Middle frontal gyrus (tissue), 1 donor: Measurements from ENCODE around the gene KRT80.

Experiments
- DNase-seq: peaks from one replicate; pipeline ENCODE4 v3.0.0-alpha.2; 2015; ENCODE audit warnings: low spot score; ENCODE audit errors: extremely low spot score

Gene KRT80

DNA sequence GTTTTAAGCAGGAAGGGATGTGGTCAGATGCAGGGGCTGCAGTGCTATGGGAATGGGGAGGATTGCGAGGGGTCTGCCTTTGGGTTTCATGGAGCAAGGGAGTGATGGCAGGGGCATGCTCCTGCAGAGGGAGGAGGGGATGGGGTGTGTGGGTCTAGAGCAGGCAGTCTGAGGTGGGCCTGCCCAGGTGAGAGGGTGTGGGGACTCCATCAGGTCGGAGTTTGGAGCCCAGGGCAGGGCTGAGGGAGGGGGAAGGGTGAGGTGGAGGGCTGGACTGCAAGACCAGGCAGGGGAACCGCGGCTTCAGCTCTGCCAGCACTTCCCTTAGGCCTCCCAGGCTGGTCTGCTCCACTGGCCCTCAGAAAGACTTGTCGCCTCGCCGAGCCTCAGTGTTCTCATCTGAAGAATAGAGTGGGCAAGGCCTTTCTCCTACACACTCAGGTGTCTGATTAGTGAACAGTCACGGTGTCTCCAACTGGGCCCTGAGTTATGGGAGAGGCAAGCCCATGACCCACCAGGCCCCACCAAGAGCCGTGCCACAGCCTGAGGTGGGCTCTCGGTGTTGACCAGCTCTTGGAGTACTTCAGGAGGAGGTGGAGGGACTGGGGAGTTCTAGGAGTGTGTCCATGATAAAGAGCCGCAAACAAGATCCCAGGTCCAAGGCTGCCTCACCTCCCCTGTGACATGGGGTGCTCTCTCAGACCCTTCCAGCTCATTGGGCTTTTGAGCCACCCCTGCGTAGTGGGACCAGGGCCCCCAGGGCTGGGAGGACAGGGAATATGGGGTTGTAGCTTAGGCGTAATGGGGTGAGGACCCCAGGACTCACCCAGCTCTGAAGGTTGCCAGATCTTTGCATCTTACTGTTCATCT is 20.1 kb upstream of the KRT80 start:
- DNase-seq: no peak

DNA sequence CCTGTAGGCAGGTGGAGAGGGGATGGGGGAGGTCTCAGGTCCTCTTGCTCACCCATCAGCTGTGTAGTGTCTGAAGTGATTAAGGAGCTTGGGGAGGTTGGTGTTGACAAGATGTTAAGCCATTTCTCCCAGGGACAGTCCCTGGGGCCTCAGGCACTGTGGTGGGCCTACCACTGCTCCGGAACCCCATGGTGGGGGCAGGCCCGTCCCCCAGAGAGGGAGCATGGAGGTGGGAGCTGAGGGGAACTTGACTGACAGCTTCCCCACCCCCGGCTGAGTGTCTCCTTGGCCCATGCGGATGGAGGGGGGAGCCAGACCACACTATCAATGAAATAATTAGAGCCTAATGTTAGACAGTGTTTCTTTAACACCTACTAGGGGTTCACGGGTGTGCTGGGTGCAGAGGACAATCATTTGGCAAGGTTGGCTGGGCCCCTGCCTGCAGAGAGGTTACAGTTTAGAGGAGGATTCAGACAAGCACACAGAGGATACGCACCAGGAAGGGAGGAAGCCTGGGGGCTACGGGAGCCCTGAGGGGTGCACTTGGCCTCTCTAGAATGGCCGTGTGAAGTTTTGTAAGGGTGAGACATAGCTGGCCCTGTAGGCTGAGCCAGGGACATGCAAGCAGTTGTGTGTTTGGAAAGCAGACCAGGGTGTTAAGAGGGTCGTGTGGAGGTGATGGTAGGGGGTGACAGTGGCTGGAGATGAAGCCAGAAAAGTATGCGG is 19.3 kb upstream of the KRT80 start:
- no peak for DNase-seq

DNA sequence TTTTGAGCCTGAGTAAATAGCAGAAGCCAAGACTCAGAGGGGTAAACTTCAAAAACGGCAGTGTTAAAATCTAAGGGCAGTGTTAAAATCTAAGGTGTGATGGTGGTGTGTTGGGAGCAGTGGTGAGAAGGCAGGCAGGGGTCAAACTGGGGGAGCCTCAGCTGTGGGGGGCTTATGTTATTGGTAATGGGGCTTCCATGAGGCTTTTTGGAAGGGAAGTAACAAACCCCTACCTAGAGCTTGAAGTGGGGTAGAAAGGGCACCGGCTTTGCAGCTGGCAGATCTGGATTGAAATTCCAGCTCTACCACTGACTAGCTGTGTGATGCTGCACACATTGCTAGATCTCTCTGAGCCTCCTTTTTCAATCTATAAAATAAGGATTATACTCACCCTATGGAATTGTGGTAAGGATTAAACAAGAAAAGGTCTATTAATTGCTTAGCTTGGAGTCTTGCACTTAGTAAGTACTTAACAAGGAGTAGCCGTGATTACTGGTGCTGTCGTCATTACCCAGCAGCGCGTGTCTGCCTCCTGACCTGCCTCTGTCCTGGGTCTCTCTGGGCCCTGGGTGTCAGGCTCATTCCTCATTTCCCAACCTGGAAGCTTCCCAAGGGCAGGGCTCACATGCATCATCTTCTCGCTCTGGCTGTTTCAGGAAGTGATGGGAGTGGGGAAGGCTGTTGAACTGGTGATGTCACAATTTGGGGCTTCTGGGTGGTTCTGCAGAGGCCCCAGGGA is 18.5 kb upstream of the KRT80 start:
- DNase-seq: no peak

DNA sequence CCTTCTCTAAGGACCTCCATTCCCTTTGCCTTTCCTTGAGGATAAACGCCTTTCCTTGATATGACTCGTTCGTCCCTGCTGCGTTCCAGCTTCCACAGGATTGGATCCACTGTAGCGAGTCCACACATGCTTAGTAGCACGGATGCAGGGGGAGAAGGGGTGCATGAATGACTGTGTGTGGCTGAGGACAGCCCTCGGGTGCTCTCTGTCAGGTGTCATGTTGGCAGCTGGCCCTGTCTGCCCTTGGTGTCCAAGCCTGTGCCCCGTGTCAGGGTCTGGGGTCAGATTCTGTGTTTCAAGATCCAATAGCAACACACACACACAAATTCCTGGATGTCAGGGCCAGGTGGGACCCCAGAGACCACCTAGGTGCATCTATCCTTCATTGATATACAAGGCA is 17.5 kb upstream of the KRT80 start:
- no peak for DNase-seq

DNA sequence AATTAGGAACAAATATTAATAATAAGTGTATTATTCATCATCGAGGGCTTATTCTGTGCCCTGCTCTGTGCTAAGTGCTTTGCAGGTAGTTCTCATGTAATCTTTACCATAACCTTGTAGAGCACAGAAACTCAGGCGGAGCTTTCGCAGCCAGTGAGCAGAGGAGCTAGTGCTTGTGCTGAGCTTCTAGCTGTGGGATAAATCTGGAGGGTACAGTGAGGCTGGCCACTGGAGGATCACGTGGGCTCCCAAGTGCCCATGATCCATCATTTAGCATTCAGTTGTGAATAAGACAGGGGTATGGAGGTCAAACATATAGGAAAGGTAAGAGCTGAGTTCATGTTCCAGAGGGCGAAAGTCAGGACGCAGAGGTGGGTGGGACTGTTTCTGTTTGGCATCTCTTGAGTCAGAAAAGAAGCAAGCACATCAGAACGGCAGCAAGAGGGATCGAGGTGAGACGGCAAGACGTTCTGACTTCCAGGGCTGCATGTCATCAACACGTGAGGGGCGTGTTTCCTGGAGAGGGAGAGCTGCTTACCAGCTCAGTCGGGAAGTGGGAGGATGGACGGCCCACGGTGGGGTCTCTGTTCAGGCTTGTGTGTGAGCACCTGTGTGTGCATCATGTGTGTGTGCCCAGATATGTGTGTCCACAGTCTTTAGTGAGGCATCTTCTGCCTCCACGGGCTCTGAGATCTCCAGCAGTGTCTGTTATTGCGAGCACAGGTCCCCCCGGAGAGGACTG is 16.8 kb upstream of the KRT80 start:
- no peak for DNase-seq

DNA sequence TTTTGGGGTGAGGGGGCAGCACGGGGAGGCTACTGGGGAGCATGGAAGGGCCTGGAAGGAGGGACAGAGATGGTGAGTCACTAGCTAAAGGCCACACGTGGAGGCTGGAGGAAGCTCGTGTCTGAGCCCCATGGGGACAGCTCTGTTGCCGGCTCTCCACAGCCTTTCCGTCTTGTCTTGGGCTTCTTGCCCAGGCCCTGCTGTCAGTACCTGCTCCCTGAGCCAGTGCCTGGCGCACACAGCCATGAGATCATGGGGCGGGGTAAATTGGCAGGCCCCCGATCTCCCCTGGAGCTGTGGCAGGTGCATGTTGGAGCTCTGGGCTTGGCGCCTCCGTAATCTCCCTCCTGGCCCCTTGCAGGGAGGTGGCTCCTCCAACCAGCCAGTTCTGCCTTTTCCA is 16.1 kb upstream of the KRT80 start:
- DNase-seq: no peak

DNA sequence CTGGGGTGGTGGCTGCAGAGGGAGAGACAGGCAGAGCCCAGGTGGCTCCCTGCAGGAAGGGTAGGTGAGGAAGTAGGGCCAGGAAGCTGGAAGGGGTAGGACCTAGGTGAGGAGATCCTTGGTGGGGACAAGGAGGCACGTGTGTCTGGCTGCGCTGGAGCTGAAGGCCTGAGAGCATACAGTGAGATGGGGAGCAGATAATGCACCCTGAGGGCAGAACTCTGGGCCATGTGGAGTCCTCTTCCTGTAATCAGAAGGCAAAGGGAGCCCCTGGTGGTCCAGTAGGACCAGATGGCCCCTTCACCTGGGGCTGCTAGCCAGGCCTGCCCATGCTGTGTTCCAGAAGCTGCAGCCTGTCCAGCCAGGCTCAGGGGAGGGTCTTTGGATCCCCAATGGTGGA is 15.3 kb upstream of the KRT80 start:
- no peak for DNase-seq

DNA sequence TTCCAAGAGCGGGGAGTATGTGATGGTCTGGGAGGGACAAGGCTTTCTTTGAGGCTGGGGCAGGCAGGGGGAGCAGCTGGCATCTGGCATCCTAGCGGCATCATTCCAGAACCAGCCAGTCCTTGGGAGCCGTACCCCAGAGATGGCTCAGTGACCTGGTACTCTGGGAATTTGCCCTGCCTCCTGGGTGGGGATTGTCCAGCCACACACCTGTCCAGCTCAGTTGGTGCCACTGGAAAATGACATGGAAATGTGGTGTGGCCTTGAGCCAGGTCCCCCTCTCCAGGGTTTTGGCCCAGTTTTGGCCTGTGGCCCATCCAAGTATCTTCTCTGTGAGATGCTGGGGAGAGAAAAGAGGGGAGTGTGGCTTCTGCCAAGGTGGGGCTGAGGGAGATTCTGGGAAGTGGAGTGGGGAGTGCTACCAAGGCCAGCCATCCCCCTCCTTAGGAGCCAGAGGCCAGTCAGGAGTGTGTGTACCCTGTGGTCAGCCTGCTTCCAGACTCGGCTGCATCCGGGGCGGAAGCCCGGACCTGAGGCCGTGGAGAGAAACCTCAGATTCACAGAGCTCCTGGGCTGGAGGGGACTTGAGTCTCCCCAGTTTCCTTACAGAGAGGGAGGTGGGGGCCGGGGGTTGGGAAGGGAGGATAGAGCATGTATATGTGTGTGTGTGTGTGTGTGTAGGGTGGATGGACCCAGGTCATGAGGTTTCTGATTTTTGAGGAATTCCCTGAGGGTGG is 14.7 kb upstream of the KRT80 start:
- DNase-seq: no peak

DNA sequence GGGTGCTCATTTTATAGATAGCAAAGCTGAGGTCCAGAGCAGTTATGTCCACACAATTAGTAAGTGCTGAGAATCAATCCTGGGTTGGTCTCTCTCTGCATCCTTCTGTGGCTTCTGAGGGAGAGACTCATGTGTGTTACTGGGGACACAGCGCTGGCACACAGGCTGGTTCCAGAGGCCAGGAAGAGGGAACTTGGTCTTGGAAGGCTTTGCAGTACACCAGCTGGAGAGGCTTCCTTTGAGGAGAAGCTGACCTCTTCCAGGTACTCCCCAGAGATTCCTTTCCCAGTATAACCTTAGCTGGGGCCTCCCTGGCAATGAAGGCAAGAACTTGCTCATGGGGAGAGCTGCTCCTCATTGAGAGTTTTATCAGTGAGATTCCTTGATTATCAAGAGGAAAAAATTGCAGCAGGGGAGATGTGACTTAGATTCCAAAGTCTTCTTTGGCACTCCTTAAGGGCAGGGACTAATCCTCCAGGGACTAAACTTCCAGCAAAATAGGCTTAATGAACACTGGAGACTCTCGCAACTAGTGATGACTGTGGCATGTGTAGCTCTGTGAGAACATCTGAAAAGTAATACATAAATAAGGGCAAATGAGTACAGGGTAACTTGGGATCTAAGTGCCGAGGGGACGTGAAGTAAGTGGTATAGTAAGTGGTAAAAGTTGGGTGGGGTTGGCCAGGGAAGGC is 13.9 kb upstream of the KRT80 start:
- DNase-seq: no peak

DNA sequence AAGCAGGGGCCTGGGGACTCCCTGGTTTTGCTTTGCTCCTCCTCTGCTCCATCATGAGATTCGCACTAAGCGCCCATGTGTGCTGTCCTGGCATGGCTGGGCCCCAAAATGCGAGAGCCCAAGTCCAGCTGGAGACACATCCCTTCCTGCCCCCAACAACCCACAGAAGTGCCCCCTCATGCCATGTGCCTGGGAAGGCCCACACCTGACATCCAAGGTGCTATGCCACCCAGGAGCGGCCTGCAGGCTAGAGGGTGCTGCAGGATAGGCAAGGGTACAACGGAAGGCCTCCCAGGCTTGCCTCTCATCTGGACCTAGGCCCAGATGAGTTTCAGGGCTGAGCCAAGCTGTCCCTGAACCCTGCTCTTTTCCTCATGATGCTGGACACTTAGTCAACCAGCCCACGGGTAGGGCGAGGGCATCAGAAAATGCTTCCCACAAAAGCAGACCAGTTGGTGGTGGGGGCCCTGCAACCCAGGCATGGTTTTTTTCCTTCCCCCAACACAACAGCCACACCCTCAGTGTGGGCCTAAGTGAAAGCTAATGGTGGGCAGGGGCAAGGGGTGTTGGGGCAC is 13.2 kb upstream of the KRT80 start:
- no peak for DNase-seq

DNA sequence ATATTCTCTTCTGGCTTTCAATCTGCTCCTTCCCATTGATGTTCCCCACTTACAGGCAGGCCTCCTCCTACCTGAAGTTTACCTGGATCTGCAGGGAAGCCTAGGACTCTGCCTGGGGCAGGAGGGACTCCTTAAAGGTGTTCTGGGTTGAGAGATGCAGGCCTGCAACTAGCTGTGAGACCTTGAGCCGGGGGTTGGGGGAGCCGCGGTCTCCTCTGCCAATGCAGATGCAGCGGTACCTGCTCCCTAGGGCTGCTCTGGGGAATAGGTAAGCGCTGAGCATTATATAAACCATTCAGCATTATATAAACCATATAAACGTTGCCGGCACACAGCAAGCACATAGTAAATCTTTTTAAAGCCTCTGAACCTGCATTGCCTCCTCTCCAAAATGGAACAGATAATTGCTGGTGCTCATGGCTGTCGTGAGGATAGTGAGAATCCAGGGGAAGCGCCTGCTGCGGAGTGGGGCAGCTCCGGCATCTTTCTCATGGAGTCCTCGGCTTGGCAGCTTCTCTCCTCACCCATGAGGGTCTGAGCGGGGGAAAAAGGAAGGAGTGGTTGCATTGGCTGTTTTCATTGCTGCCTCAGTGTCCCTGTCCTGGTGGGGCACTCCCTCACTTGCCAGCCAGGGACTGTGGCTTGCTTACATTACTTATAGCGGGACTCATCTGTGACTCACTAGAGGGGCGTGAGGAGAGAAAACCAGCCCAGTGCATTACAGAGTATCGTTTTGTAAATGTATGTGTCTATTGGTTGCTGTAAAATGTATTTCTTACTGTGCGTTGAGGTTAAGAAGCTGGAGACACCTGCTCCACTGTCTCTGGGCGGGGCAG is 12.5 kb upstream of the KRT80 start:
- DNase-seq: no peak

DNA sequence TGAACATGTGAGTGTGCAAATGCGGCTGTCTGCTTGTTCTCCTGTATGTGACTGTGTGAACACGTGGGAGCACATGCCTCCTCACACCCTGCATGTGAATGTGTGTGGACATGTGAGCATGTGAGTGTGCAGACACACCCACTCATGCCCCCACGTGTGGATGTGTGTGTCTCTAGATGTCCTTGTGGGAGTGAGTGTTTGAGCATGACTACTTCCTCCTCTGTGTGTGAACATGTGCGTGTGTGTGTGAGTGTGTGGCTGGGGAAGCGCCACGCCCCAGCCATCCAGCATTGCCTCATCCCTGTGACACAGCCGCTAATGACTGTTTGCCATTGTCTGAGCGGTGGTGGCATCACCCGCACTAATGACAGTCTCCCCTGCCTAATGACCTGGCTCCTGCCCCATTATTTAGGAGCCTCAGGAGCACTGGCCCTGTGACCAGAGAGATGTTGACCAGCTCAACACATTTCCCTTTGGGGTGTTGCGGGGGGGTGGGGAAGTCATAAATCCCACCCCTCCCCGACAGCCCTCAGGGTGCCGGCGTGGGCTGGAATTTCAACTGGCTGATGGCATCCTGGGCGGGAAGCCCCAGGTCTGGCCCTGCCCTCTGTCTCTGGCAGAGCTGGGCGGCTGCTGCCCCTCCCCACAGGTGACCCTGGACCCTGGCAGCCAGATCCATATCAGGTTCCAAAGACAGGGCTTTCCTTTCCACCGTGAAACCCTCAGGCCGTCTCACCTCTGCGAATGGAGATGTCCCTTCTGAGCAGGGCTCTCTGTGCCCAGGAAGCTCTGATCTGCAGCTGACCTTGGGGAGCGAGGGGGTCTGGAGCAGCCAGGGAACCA is 11.5 kb upstream of the KRT80 start:
- no peak for DNase-seq

DNA sequence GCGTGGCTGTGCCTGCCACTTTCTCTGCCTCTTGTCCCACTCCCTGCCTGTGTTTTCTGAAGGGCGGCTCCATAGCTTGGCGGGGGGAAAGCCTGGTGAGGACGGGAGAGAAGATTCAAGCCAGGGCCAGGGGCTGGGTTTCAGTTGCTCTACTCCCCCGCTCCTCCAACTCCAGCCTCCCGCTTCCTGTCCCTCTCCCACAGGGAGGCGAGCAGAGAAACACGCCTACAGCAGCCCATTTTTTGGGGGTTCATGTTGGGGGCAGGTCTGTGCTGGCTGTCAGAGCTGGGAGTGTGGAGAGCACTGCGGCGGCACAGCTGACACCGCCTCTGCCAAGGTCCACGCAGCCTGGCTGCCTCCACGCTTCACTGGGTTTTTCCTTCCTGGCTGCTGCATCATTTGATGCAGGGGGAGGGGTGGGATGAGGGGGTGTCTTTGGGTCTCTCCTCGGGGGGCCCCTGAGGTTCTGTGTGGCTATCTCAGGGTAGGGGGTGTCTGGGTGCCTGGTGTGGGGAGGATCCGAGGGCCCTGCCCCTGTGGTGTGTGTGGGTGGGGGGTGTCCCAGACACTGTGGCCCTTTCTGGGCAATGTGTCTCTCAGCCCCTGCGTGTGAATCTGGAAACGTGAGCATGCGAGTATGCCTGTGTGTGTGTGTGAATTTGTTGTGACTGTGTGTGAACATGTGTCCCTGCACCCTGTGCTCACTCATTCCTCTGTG is 10.7 kb upstream of the KRT80 start:
- DNase-seq: no peak

DNA sequence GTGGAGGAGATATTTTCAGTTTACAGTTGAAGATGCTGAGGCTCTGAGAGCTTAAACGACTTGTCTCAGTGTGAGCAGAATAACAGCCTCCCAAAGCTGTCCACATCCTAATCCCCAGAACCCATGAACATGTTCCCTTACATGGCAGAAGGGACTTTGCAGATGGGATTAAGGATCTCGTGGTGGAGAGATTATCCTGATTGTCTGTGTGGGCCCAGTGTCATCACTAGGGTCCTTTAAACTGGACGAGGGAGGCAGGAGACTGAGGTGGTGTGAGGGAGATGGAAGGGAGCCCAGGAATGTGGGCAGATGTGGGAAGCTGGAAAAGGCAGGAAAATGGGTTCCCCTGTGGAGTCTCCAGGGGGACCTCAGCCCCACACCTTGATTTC is 9.6 kb upstream of the KRT80 start:
- no peak for DNase-seq

DNA sequence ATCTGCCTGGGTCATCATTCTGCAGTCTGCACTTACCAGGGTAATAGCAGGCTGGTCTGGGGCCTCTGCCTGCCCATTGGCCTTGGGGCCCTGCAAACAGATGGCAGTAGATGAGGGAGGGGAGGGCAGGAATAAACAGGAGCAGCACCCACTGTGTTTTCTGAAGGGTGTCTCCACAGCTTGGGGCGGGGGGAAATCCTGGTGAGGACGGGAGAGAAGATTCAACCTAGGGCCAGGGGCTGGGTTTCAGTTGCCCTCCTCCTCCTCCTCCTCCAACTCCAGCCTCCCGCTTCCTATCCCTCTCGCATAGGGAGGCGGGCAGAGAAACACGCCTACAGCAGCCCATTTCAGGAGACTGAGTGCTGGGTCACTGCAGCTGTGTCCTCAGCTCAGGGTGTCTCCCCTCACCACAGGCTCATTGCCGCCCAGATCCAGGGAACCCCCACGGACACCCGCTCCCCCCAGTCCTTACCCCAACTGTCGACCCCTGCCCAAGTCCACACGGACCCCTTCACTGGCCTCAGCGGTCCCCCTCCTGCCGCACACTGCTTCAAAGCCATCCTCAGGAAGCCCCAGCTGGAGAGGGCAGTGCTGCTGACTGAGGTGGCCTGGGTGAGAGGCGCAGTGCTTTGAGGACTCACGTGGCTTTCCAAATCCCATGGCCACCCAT is 9.1 kb upstream of the KRT80 start:
- DNase-seq: no peak

DNA sequence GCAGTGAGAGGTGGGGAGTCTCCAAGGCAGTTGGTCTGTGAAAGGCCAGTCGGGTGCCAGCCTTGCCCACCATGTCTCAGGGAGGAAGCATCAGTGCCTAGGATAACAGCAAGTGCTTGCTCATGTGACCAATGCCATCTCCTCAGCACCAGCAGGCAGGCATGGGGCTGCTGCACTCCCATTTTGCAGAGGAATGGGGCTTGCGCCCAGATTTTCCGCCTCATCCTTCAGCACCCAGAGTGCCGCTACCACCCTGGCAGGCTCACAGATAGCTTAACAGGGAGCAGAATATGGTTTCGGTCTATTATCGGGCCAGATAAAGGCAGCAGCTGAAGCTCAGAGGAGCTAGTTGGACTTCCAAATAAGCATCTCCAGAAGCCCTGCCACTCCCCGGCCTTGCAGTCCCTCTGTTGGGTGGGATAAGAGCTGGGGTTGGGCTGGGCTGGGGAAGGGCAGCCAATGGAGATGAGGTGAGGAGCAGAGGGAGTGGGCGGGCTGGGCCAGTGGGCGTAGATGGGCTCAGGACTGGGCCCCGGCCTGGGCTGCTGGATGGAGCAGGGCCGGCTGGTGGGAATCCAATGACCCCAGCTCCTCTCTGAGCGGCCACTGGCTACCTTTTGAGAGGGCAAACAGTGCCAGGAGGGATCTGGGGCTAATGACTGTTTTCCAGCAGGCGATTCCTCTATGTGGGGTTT is 8.4 kb upstream of the KRT80 start:
- DNase-seq: no peak
